BJ (cell line): ENCODE measurements around the gene TAAR6. TPM values are rescaled to one million over a fixed set of nuclear protein-coding genes. Genes with fewer than 3 reads are reported as not detected.
"Not testable (repeated sequence)": the region's sequence is repeated elsewhere in the genome, so short reads cannot be mapped to it uniquely, and the experiment has no call there.

Experiments
- CTCF ChIA-PET: fragments of 350-600 bp; formaldehyde crosslinking; extraction: SDS; loops from one replicate; lab custom pipeline; 2021; ENCODE audit warnings: antibody characterized with exemption, inconsistent platforms; lab: Yijun Ruan, JAX
- POLR2A ChIA-PET: fragments of 300-600 bp; sonication (Branson Sonifier 250); formaldehyde crosslinking; extraction: SDS; loops from one replicate; lab custom pipeline; 2021; ENCODE audit warnings: antibody characterized with exemption; lab: Charles Lee
- DNase-seq: peaks from one replicate; pipeline ENCODE4 v3.0.0-alpha.2; 2011; ENCODE audit warnings: low read depth
- H3K27me3 ChIP-seq: 2 replicates; pipeline ENCODE4 v1.6.0; 2011; ENCODE audit warnings: low read length; ENCODE audit not compliant: control insufficient read depth, insufficient read depth
- H3K36me3 ChIP-seq: 2 replicates; pipeline ENCODE4 v1.5.1; 2011; ENCODE audit warnings: low read length; ENCODE audit not compliant: control insufficient read depth, insufficient read depth
- H3K4me3 ChIP-seq: 2 replicates; pipeline ENCODE4 v1.5.1; 2011; ENCODE audit warnings: low read depth, mild to moderate bottlenecking, control low read depth, low read length
- polyA plus RNA-seq: library from polyadenylated mRNA; depleted of rRNA; stranded (reverse); fragments of >200 nt; gene quantifications from 2 replicates; pipeline ENCODE4 v1.2.3, GENCODE V29; 2011
- TF ChIP-seq, protein P1 (sequence below): IDR thresholded peaks from 2 replicates; pipeline ENCODE4 v1.5.1; 2011; ENCODE audit warnings: low read depth, mild to moderate bottlenecking, control low read depth, inconsistent platforms, low read length, moderate library complexity; ENCODE audit not compliant: insufficient read depth

Gene TAAR6
- polyA plus RNA-seq, 1 experiment = not detected

GRCh38 chr6:132544826-132545225 lies 25.3 kb upstream of the TAAR6 start:
- no peak for DNase-seq
- Histone ChIP-seq H3K4me3 (no peak overlapping the region), H3K27me3 (peaks cover 5% of the 10 kb centered on the region), H3K36me3 (no peaks in the 10 kb centered on the region)
- POLR2A ChIA-PET = no interaction called here
- TF ChIP-seq, protein P1, sequence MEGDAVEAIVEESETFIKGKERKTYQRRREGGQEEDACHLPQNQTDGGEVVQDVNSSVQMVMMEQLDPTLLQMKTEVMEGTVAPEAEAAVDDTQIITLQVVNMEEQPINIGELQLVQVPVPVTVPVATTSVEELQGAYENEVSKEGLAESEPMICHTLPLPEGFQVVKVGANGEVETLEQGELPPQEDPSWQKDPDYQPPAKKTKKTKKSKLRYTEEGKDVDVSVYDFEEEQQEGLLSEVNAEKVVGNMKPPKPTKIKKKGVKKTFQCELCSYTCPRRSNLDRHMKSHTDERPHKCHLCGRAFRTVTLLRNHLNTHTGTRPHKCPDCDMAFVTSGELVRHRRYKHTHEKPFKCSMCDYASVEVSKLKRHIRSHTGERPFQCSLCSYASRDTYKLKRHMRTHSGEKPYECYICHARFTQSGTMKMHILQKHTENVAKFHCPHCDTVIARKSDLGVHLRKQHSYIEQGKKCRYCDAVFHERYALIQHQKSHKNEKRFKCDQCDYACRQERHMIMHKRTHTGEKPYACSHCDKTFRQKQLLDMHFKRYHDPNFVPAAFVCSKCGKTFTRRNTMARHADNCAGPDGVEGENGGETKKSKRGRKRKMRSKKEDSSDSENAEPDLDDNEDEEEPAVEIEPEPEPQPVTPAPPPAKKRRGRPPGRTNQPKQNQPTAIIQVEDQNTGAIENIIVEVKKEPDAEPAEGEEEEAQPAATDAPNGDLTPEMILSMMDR = no peak
- CTCF ChIA-PET = no interaction called here

DNA sequence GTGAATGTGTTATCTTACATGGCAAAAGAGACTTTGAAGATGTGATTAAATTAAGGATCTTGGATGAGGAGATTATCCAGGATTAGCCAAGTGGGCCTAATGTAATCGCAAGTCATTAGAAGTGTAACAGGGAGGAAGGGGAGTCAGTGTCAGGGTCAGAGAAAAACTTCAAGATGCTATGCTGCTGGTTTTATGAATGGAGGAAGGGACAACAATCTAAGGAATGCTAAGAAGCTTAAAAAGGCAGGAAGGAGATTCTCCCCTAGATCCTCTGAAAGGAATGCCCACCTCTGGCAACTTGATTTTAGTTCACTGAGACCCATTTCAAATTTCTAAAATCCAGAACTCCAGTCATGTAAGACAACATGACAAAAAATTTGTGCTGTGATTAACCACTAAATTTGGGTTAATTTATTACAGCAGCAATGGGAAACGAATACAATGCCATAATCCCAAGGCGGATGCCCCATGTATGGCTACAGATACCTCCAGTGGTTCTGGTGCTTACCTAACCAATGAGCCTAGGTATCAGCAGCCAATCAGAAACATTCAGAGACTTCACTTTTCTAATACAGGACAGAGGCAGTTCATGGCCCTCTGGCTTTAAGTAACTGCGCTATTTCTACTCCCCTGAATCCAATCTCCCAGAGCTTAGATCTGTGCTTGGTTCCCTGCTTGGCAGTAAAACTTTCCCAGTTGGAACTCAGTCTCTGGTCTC lies 21.2 kb upstream of the TAAR6 start:
- TF ChIP-seq, protein P1 = no peak
- ChIA-PET CTCF (no interaction called here), POLR2A (no interaction called here)
- no peak for DNase-seq
- Histone ChIP-seq H3K27me3 (no peaks in the 10 kb centered on the region), H3K4me3 (no peak overlapping the region), H3K36me3 (no peaks in the 10 kb centered on the region)

DNA sequence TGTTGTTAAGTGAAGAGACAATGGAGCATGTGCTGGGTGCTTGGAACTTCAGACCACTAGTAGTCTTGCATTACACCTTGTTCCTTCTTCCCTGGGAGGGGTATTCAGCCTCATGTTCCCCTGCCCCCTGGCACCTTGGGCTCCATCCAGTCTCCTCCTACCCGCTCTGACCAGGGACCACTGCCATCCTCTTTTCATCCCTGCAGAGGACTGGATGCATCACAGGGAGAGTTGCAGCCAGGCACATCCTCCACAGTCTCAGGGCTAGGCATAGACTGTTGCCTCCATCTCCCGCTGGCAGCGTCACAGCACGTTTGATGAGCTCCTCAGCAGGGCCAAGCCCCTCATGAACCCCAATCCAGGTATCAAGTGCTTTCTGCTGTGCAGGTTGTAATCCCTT lies 18.9 kb upstream of the TAAR6 start:
- Histone ChIP-seq H3K4me3 (no peak overlapping the region), H3K27me3 (no peaks in the 10 kb centered on the region), H3K36me3 (no peaks in the 10 kb centered on the region)
- TF ChIP-seq, protein P1 = no peak
- POLR2A ChIA-PET = no interaction called here
- no peak for DNase-seq
- CTCF ChIA-PET = interaction anchor here (1.2 kb wide), 1 partner anchor 21 kb away, joined by 3 read pairs; no protein-coding TSS in a partner anchor

GRCh38 chr6:132552372-132552771 lies 17.8 kb upstream of the TAAR6 start, which contains the start of gene TAAR8:
TAAR8 (plus strand) TSS chr6:132552672; CDS start chr6:132552693, 21 bp downstream.
- H3K36me3 ChIP-seq = no peaks in the 10 kb centered on the region
- no peak for DNase-seq
- H3K27me3 ChIP-seq = no peaks in the 10 kb centered on the region
- ChIA-PET POLR2A (no interaction called here), CTCF (no interaction called here)
- no peak within 1 kb of the TSS for H3K4me3 ChIP-seq
- TF ChIP-seq, protein P1 = no peak

- H3K4me3 ChIP-seq, H3K36me3 ChIP-seq, POLR2A ChIA-PET, DNase-seq, CTCF ChIA-PET, H3K27me3 ChIP-seq: not testable (repeated sequence)
Measured at GRCh38 chr6:132560087-132560486, 10.0 kb upstream of the TAAR6 start.
